Cardiac fibroblast (primary cell): ENCODE data around the gene TPCN1.

Source experiments
- DNase-seq, 2 donors: peaks; one replicate each; pipeline versions ENCODE4 v3.0.0 to v3.0.0-alpha.2; 2010; ENCODE audit warnings: low read depth in 2 of 2
- H3K4me3 ChIP-seq, 2 donors: replicated peaks in 1 of 2; 1 replicate in 1 of 2; 2 replicates in 1 of 2; pipeline ENCODE4 v1.5.1; 2011; ENCODE audit warnings: low read depth in 2 of 2, low read length in 2 of 2, mild to moderate bottlenecking in 2 of 2, moderate library complexity in 1 of 2
- TF ChIP-seq, protein P1 (sequence below): IDR thresholded peaks from one replicate; pipeline ENCODE4 v1.5.1; 2011; ENCODE audit warnings: low read depth, mild to moderate bottlenecking, low read length, inconsistent platforms

Gene TPCN1

DNA sequence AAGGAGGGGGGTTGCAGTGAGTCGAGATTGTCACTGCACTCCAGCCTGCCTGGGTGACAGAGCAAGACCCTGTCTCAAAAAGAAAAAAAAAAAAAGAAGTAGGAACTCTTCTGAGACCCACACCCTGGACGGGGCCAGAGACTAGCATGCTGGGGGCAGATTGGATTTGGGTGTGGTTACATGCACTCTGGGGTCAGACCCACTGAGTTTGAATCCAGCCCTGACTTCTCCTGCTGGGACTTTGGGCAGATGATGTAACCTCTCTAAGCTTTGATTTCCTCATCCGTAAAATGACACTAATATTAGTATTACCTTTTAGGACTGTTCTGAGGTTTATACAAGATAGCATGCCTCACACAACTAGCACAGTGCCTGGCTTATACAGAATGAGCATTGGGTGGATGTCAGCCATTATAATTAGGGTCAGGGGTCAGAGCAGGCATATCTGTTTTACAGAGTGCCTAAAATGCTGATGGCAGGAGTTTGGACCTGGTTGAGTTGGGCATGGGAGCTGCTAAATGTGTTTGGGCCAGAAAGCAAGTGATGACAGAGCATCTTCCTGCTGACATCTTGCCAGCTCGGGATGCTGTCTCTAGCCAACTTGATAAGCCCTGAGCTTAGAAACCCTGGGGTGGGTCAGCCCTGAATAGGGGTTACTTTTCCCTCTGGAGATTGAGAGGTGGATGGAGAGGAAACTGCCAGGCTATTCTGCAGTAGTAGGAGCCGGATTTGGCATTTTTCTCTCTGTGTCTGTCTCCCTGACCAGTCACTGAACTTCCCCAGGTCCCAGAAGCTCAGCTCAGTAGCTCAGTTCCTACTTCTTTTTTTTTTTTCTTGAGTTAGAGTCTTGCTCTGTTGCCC, 15.5 kb downstream of the TPCN1 start:
- H3K4me3 ChIP-seq = no peak overlapping the region
- TF ChIP-seq, protein P1, sequence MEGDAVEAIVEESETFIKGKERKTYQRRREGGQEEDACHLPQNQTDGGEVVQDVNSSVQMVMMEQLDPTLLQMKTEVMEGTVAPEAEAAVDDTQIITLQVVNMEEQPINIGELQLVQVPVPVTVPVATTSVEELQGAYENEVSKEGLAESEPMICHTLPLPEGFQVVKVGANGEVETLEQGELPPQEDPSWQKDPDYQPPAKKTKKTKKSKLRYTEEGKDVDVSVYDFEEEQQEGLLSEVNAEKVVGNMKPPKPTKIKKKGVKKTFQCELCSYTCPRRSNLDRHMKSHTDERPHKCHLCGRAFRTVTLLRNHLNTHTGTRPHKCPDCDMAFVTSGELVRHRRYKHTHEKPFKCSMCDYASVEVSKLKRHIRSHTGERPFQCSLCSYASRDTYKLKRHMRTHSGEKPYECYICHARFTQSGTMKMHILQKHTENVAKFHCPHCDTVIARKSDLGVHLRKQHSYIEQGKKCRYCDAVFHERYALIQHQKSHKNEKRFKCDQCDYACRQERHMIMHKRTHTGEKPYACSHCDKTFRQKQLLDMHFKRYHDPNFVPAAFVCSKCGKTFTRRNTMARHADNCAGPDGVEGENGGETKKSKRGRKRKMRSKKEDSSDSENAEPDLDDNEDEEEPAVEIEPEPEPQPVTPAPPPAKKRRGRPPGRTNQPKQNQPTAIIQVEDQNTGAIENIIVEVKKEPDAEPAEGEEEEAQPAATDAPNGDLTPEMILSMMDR = no peak
- DNase-seq = peak in 1 of 2 donors; percentile 39

DNA sequence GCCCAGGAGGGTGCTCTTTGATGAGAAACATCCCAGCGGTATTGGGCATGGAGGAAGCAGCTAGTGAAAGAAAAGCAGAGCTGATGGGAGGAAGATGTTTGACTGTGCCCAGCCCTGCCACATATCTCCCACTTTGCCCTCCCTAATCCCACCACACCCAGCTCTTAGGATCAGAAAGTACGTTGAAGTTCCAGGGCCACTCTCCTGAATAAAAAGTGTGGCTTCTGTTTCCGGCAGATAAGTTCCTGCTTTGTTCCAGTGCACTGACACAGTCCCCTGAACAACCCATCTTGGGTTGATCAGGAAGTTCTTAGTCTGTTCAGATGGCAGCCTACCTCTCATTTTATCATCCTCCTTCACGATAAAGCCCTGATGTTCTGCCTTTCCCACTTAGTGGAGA, 16.5 kb downstream of the TPCN1 start:
- TF ChIP-seq, protein P1 = no peak
- DNase-seq = no peak
- no peak overlapping the region for H3K4me3 ChIP-seq

DNA sequence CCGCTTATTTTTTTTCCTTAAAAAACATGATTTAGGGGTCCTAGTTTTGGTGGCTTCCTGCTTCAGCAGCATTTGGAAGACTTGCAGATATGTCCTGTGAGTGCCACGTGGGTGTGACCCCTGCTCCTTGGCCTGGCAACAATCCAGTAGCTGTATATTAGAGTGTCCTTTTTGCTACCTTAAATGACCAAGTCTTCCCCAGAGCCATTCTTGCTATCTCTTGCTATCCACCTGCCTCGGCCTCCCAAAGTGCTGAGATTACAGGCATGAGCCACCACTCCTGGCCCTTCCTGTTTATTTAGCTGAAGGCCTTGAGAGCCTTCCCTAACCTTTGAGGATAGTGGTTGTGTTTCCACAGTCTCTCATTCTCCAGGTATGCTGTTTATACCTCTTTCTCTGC, 17.0 kb downstream of the TPCN1 start:
- TF ChIP-seq, protein P1 = no peak
- no peak overlapping the region for H3K4me3 ChIP-seq
- no peak for DNase-seq

DNA sequence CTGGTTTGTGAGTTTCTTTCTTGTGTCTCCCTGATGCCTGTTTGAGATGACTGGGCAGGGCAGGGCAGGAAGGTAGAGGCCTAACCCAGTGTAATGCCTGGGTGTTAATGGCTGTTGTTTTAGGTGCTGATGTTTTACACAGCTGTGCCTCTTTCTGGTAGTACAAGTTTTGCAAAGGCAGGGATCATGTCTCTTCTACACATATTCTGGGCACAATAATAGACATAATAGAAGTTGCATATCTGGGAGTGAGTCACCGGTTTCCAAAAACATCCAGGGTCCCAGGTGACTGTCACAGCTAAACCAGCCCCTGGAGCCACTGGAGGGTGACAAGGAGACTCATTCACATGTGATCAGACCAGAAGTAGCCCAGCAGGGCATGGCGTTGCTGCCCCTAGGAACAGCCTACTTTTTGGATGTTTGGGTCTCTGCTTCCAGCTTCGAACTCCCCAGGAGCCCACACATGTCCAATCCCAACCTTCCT, 18.1 kb downstream of the TPCN1 start:
- TF ChIP-seq, protein P1 = no peak
- H3K4me3 ChIP-seq = no peak overlapping the region
- no peak for DNase-seq

DNA sequence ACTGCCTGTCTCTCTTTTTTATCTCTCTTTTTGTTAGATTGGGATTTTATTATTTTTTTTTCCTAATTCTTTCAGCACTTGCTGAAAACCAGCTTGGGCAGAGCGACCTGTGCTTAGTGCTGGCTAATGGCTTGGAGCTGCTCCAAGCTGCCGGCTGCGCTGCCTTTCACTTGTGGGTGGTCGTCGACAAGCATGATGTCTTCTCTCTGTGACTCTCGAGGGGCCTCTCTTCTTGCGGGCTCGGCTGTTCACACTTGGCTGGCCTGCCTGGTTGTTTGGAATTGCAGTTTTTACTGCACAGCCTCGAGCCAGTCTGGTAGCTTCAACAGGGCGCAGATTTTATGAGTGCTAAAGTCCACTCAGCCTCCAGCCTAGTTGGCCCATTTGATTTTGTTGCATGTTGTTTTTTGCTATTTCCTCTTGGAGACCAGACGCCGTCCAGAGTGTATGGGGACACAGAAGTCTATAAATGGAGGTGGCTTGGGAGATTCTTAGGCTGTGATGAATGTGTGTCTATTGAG, 18.6 kb downstream of the TPCN1 start:
- TF ChIP-seq, protein P1 = no peak
- peak in 1 of 2 donors; percentile 40 for DNase-seq
- H3K4me3 ChIP-seq = no peak overlapping the region

DNA sequence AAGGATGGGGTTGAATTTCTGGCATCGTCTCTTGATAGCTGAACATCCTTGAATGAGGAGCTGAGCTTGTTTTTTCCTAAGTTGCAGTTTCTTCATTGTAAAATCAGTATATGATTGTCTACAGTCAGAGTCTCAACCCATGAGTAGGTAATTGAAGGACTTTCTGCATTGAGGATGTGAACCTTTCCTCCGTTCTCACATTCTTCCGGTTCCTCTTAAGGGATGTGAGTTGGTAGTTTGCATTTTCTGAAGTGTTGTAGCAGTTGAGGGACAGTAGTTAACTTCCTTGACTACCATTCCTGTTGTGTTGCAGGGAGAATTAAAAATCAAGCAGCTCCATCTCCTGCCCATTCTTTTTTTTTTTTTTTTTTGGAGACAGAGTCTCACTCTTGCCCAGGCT, 19.1 kb downstream of the TPCN1 start:
- DNase-seq = no peak
- TF ChIP-seq, protein P1 = no peak
- no peak overlapping the region for H3K4me3 ChIP-seq
